ENCODE data around the gene MAP2K6.

MAP2K6 gene

DNA sequence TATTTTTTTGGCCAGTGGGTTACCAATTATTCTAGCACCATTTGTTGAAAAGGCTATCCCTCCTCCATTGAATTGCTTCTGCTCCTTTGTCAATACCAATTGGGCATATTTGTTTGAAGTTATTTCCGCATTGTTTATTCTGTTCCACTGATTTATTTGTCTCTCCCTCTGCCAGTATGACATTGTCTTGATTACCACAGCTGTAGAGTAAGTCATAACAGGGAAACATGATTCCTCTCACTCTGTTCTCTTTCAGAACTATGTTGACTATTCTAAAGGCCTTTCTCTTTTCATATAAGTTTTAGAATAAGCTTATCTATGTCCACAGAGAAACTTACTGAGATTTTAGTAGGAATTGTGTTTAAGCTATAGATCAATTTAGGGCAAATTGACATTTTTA lies 94.3 kb downstream of the MAP2K6 start:
- TF ChIP-seq, protein P1, sequence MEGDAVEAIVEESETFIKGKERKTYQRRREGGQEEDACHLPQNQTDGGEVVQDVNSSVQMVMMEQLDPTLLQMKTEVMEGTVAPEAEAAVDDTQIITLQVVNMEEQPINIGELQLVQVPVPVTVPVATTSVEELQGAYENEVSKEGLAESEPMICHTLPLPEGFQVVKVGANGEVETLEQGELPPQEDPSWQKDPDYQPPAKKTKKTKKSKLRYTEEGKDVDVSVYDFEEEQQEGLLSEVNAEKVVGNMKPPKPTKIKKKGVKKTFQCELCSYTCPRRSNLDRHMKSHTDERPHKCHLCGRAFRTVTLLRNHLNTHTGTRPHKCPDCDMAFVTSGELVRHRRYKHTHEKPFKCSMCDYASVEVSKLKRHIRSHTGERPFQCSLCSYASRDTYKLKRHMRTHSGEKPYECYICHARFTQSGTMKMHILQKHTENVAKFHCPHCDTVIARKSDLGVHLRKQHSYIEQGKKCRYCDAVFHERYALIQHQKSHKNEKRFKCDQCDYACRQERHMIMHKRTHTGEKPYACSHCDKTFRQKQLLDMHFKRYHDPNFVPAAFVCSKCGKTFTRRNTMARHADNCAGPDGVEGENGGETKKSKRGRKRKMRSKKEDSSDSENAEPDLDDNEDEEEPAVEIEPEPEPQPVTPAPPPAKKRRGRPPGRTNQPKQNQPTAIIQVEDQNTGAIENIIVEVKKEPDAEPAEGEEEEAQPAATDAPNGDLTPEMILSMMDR (IDR thresholded peaks at IDR 0.05; ENCODE audit: extremely low read depth, missing control alignments) = no peak
- DNase-seq (ENCODE audit: low spot score) = no peak

GRCh38 chr17:69511250-69511649 lies 96.8 kb downstream of the MAP2K6 start:
- TF ChIP-seq, protein P1 (IDR thresholded peaks at IDR 0.05; ENCODE audit: extremely low read depth, missing control alignments) = no peak

GRCh38 chr17:69512946-69513345 lies 98.4 kb downstream of the MAP2K6 start:
- no peak for DNase-seq (ENCODE audit: low spot score)
- TF ChIP-seq, protein P1 (IDR thresholded peaks at IDR 0.05; ENCODE audit: extremely low read depth, missing control alignments) = no peak

More at GRCh38 chr17:69511250-69511649, 96.8 kb downstream of the MAP2K6 start:
- DNase-seq (ENCODE audit: low spot score) = no peak

DNA sequence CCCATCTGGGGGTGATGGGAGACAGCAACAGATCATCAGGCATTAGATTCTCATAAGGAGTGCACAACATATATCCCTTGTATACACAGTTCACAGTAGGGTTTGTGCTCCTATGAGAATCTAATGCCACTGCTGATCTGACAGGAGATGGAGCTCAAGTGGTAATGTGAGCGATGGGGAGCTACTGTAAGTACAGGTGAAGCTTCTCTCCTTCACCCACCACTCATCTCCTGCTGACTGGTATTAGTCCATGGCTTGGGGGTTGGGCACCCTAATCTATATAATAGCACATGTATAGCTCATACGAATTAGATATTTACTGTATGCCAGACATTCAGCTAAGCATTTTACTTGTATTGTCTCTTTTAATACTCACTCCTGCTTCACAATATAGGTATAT lies 101.7 kb downstream of the MAP2K6 start:
- TF ChIP-seq, protein P1 (IDR thresholded peaks at IDR 0.05; ENCODE audit: extremely low read depth, missing control alignments) = no peak
- no peak for DNase-seq (ENCODE audit: low spot score)

- TF ChIP-seq, protein P1 (IDR thresholded peaks at IDR 0.05; ENCODE audit: extremely low read depth, missing control alignments) = no peak
- DNase-seq (ENCODE audit: low spot score) = peak; percentile 32
Observed at GRCh38 chr17:69516911-69517310, 102.4 kb downstream of the MAP2K6 start.

DNA sequence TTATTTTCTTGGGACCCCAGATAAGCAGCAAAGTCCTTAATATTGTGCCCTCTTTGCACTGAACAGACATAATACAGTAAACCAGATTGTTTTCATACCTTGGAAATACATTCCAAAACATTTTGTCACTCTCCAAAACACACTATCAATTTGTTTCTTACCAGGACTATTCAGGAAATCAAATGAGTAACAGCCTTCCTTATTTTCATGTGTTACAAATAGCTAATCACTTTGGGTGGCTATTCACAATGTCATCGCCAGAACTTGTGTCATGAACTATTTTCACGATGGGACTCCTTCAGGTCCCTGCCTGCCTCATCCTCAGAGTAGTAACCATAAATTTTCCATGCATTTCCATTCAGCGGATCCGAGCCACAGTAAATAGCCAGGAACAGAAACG lies 104.5 kb downstream of the MAP2K6 start:
- TF ChIP-seq, protein P1 (IDR thresholded peaks at IDR 0.05; ENCODE audit: extremely low read depth, missing control alignments) = no peak

GRCh38 chr17:69523244-69523861 lies 108.9 kb downstream of the MAP2K6 start:
- peak; percentile 41 for DNase-seq (ENCODE audit: low spot score)
- TF ChIP-seq, protein P1 (IDR thresholded peaks at IDR 0.05; ENCODE audit: extremely low read depth, missing control alignments) = peak; percentile 65

More for the DNA sequence above, 104.5 kb downstream of the MAP2K6 start:
- DNase-seq (ENCODE audit: low spot score) = no peak
